ENCODE data around the gene MYO15A.

DNA sequence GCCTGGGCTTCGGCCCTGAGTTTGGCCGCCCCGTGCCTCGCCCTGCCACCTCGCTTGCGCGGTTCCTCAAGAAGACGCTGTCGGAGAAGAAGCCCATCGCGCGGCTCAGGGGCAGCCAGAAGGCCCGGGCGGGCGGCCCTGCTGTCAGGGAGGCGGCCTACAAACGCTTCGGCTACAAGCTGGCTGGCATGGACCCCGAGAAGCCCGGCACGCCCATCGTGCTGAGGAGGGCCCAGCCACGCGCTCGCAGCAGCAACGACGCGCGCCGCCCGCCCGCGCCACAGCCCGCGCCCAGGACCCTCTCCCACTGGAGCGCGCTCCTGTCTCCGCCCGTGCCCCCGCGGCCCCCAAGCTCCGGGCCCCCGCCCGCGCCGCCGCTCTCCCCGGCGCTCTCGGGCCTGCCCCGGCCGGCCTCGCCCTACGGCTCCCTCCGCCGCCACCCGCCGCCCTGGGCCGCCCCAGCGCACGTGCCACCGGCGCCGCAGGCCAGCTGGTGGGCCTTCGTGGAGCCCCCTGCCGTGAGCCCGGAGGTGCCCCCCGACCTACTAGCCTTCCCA, 12.0 kb downstream of the MYO15A start:
- TF ChIP-seq POLR2A (IDR thresholded peaks at IDR 0.05; ENCODE audit: borderline replicate concordance, extremely low read depth, insufficient read depth, insufficient read length) (no peak), RAD21 (IDR thresholded peaks at IDR 0.05; ENCODE audit: low read depth) (no peak), EZH2 (IDR thresholded peaks at IDR 0.05) (no peak)

Measured in HCT116 (cell line).